HG02852 (cell line): ENCODE results near the gene ZNF837.
"Not testable (repeated sequence)": the region's sequence is repeated elsewhere in the genome, so short reads cannot be mapped to it uniquely, and the experiment has no call there.

Source experiments
- ATAC-seq: cut with Tn5 transposase; IDR thresholded peaks from one replicate; pipeline ENCODE4 v1.9.1; 2021; ENCODE audit warnings: mild to moderate bottlenecking, moderate library complexity; ENCODE audit not compliant: unreplicated experiment

ZNF837 gene

GRCh38 chr19:58351990-58352755 lies 28.7 kb downstream of the ZNF837 start:
- ATAC-seq, result no peak

DNA sequence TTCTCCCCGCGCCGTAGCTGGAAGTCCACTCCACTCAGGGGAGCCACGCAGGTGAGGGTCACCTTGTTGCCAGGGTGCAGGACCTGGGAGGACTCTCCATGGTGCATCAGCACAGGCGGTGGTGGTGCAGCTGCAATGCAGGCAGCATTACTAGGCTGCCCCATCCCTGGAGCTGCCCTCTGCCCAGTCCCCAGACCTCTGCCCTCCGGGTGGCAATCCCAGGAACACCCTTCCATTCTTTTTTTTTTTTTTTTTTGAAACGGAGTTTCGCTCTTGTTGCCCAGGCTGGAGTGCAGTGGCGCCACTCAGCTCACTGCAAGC lies 29.3 kb downstream of the ZNF837 start:
- ATAC-seq, result no peak

DNA sequence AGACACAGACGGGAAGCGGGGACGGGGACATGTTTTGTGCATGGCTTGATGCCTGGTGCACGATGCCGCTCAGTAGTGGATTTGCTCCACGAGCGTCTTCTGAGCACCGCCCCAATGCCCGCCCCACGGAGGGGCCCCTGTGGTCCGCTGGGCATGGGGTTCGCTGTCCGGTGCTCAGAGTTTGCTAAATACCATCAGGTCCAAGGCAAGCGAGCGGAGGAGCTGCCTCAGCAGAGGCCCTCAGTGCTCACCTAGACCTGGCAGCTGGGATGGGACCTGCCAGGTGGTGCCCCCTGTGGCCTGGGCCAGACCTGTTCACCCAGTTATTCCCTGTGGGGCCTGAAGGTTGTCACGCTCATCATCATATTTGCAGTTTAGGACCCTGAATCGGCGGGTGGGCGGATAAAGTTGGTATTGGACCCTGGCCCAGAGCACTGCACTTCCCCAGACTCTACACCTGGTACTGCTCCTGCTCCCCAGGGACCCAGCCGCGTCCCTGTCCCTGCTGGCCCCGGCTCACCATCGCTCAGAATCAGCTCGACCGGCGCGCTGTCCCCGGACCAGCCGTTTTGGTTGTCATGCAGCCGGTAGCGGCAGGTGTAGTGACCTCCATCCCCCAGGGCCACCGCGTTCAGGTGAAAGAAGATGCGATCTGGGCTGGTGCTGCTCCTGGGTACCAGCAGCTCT lies 29.8 kb downstream of the ZNF837 start:
- no peak for ATAC-seq

- no peak for ATAC-seq
Observed at GRCh38 chr19:58350001-58350861, 30.6 kb downstream of the ZNF837 start.

GRCh38 chr19:58349590-58349989 lies 31.2 kb downstream of the ZNF837 start:
- ATAC-seq, result no peak

DNA sequence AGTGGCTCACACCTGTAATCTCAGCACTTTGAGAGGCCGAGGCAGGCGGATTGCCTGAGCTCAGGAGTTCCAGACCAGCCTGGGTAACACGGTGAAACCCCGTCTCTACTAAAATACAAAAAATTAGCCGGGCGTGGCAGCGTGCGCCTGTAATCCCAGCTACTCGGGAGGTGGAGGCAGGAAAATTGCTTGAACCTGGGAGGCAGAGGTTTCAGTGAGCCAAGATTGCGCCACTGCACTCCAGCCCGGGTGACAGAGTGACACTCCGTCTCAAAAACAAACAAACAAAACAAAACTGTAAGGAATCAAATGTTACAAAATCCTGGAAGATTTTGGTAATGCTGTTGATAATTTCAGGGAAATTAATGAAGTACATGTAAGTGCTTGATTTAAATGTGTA lies 32.8 kb downstream of the ZNF837 start:
- not testable (repeated sequence) for ATAC-seq

GRCh38 chr19:58346961-58347929 lies 33.6 kb downstream of the ZNF837 start:
- ATAC-seq, result peak; percentile 81

DNA sequence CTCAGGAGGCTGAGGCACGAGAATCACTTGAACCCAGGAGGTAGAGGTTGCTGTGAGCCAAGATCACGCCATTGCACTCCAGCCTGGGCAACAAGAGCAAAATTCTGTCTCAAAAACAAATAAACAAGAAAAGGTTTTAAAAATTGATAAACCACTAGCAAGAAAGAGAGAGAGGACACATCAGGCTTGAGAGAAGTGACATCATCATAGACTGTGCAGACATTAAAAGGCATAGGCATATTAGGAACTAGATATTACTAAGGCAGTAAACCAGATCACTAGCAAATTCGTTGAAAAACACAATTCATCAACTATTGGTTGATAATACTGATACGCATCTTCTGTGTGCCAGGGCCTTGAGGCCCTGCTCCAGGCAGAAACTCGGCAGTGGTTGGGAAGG lies 35.3 kb downstream of the ZNF837 start:
- no peak for ATAC-seq

DNA sequence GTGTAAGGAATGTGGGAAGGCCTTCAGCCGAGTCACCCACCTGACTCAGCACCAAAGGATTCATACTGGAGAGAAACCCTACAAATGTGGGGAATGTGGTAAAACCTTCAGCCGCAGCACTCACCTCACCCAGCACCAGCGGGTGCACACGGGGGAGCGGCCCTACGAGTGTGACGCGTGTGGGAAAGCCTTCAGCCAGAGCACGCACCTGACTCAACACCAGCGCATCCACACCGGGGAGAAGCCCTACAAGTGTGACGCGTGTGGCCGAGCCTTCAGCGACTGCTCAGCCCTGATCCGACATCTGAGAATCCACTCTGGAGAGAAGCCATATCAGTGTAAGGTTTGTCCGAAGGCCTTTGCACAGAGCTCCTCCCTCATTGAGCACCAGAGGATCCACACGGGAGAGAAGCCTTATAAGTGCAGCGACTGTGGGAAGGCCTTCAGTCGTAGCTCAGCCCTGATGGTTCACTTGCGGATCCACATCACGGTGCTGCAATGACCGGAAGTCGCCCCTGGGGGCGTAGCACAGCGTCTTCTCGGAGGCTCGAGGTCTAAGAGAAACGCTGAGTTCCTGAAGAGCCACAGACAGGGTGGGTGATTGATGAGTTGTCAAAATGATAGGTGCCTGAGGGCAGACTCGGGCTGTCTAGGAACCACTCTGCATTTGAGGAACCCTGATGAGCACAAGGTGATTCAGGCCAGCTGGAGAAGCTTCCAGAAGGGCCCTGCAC lies 41.8 kb downstream of the ZNF837 start:
- no peak for ATAC-seq

- ATAC-seq, result no peak
Observed at GRCh38 chr19:58338336-58338735, 42.5 kb downstream of the ZNF837 start.

DNA sequence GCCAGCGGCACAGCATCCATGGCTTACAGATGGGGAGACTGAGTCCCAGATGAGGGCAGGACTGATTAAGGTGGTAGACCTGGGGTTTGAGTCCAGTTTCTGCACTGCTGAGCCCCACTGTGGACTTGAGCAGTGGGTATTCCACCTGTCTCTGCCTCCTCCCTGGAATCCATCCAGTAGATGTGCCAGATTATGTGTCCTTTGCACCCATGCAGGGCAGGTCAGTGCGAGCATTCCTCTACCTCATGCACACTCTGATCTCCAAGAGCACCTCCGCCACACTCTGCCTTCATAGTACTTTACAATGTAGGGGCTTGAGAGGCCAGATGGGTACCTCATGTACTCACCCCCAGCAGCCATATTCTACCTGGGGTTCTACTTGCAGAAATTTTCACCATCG lies 44.0 kb downstream of the ZNF837 start:
- ATAC-seq, result no peak

GRCh38 chr19:58336216-58336615 lies 44.6 kb downstream of the ZNF837 start:
- ATAC-seq, result no peak

- ATAC-seq, result no peak
Observed at GRCh38 chr19:58335630-58336029, 45.2 kb downstream of the ZNF837 start.

GRCh38 chr19:58334691-58335249 lies 46.1 kb downstream of the ZNF837 start:
- ATAC-seq, result no peak

DNA sequence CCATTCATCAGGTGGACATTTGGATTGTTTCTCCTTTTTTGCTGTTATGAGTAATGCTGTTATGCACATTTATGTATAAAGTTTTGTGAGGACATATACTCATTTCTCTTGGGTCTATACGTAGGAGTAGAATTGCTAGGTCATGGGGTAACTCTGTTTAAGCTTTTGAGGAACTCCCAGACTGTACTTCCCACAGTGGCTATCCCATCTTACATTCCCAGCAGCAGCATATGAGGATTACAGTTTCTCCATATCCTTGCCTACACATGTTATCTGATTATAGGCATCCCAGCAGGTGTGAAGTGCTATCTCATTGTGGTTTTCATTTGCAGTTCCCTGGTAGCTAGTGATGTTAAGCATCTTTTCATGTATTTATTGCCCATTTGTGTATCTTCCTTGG lies 48.1 kb downstream of the ZNF837 start:
- no peak for ATAC-seq

DNA sequence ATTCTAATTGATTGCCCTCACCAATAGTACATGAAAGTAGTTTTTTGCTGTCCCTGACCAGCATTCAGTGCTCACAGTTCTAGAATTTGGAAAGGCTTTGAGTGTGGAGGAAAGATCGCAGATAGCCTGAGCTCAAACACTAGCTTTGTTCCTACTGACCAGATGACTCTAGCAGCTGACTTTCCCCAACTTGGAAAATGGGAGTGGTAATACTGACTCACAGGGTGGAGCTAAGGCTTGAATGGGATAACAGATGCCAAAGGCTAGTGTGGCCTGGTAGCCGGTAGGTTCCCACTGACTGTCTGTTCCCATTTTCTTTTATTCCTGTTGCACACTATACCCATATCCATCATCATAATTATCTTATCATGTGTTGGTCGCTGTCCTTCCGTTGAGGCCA lies 50.4 kb downstream of the ZNF837 start:
- no peak for ATAC-seq

DNA sequence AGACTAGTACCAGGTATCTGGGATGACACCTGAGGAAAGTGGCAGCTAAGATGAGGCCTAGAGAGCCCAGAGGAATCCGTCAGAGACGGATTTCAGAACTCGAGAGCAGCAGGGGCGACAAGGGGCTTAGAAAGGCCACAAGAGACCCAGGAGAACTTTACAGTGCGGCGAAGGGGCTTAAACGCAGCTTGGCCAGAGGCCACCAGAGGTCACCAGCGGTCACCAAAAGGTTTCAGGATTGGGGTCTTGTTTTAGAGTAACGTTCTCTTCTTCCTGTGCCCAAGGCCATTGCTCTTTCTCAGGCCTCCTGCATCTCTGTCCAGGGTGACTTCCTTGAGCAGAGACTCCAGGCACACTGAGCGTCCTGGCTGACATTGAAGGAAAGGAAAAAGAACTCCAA lies 51.8 kb downstream of the ZNF837 start:
- no peak for ATAC-seq

DNA sequence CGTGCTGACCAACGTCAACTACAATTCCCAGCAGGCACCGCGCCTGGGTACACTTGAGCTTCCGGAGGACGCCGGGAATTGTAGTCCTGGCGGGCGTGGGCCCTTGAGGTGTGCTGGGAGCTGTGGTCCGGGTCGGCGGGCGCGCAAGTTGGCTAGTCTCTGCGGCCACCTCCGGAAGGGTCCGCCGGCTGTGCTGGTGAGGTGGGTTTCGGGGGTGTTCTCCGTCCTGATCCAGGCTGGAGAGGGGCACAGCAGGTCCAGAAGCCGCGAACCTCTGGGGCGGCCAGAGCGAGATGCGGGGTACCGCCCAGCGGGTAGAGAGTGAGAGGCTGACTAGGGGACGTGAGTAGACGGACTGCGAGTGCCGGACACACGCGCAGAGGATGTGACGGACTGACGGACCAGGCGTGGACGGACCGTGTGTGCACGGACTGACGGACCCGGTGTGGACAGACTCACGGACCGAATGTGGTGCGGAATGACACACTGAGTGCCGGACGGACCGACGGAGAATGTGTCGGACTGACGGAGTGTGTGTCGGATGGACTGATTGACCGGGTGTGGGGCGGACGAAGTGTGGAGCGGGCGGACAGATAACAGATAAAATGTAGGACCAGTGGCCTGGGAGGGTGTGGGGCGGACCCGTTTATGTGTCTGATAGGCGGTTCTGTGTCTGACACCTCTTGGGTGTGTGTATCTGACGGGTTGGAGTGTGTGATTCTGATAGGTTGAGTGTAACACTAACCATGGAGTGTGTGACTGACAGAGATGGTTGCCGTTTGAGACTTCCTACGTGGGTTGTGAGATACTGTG lies 53.7 kb downstream of the ZNF837 start, which contains the start of gene ZSCAN22:
TSS of gene ZSCAN22 (plus strand) at position 81 of the 813 bp plus-strand sequence. CDS start 7,809 bp downstream, outside the sequence.
- ATAC-seq, result peak; percentile 79

DNA sequence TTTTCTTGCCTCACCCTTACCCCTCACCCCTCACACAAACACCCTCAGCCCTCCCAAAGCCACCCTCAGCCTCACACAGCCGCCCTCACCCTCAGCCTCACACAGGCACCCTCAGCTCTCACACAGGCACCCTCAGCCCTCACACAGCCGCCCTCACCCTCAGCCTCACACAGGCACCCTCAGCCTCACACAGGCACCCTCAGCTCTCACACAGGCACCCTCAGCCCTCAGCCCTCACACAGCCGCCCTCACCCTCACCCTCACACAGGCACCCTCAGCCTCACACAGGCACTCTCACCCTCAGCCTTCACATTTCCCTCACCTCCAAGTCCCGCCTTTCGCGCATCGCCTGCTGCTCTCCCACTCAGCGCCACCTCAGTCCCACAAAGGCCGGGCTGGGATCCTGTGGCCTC lies 54.3 kb downstream of the ZNF837 start:
- no peak for ATAC-seq
